ENCODE measurements around the gene RNF207. TPM values are rescaled to one million over a fixed set of nuclear protein-coding genes. Genes with fewer than 3 reads are reported as not detected.
"Not testable (repeated sequence)": the region's sequence is repeated elsewhere in the genome, so short reads cannot be mapped to it uniquely, and the experiment has no call there.

RNF207 gene
- total RNA-seq, 3 donors from 2014 or later = 35.4 to 63.9 (median 35.9) TPM

DNA sequence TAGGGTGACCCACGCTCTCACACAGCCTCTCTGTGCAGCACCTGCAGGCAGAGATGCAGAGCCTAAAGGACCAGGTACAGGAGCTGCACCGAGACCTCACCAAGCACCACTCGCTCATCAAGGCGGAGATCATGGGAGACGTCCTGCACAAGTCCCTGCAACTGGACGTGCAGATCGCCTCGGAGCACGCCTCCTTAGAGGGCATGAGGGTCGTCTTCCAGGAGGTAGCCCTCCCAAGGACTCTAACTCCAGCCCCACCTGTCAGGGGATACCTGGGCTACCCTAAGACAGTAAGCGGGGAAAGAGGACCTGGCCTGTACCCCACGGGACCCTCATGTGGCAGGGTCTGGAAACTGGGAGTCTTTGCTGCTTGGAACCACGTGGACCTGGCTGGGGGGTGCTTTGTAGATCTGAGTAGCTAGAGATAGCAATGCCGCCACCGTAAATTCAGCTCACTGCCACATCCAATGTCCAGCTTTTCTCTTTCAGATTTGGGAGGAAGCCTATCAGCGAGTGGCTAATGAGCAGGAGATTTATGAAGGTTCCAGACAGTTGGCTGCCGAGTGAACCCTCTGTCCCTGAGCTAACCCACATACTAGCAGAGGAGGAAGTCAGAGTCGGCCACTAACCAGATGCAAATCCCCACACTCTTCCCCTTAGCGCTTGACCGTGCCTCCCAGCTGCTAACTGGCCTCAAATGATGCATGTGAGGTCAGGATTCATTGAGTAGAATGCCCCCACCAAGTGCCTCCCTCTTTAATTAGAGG lies 6.5 kb downstream of the RNF207 start:
- TF ChIP-seq, protein P1, sequence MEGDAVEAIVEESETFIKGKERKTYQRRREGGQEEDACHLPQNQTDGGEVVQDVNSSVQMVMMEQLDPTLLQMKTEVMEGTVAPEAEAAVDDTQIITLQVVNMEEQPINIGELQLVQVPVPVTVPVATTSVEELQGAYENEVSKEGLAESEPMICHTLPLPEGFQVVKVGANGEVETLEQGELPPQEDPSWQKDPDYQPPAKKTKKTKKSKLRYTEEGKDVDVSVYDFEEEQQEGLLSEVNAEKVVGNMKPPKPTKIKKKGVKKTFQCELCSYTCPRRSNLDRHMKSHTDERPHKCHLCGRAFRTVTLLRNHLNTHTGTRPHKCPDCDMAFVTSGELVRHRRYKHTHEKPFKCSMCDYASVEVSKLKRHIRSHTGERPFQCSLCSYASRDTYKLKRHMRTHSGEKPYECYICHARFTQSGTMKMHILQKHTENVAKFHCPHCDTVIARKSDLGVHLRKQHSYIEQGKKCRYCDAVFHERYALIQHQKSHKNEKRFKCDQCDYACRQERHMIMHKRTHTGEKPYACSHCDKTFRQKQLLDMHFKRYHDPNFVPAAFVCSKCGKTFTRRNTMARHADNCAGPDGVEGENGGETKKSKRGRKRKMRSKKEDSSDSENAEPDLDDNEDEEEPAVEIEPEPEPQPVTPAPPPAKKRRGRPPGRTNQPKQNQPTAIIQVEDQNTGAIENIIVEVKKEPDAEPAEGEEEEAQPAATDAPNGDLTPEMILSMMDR (IDR thresholded peaks at IDR 0.05) = no peak
- ATAC-seq (no peak), DNase-seq (no peak)
- Histone ChIP-seq H3K4me3 (no peak overlapping the region), H3K4me1 (ENCODE audit: low read depth) (peaks cover 14% of the 10 kb centered on the region), H3K36me3 (ENCODE audit: low read depth) (no peaks in the 10 kb centered on the region), H3K9me3 (no peaks in the 10 kb centered on the region)
- intact Hi-C loops (cut with DNase I, micrococcal nuclease) = no loop called here

DNA sequence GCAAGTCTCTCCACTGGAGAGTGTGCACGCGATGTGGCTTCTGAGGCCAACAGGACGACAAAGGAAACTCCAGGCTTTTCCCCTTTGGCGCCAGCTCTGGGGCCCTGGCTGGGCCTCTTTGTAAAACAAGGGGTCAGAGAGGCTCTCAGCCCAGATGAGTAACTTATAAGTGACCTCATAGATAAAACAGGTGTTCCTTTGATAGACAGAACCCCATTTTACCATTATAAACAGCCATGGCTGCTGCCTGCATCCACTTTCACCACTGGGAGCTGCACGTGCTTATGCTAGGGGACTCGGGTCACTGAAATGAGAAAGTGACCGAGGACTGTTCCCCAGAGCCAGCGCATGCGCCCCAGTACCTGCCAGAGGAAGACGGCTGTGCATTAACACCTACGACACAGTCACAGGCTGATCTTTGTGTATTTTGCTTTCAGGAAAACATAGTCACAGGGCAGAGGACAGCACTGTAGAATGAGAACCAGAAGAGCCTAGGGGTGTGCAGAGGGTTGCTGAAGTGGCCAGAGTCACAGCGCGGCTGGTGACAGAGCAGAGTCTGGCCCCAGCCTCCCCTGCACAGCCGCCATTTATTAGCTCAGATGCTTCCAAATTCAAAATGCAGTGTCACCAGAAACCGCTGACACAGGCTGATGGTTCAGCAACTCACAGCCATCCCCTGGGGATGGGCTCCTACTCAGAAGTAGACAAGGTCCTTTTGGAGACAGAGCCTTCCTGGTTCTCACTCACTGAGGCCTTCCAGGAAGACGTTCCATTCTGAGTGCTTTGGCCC lies 12.7 kb downstream of the RNF207 start:
- TF ChIP-seq, protein P1 (IDR thresholded peaks at IDR 0.05) = no peak
- ATAC-seq (no peak), DNase-seq (no peak)
- no peaks in the 10 kb centered on the region for H3K36me3 ChIP-seq (ENCODE audit: low read depth)
- no peaks in the 10 kb centered on the region for H3K4me1 ChIP-seq (ENCODE audit: low read depth)
- no peaks in the 10 kb centered on the region for H3K9me3 ChIP-seq
- intact Hi-C loops (cut with DNase I, micrococcal nuclease) = no loop called here
- H3K4me3 ChIP-seq = no peak overlapping the region

DNA sequence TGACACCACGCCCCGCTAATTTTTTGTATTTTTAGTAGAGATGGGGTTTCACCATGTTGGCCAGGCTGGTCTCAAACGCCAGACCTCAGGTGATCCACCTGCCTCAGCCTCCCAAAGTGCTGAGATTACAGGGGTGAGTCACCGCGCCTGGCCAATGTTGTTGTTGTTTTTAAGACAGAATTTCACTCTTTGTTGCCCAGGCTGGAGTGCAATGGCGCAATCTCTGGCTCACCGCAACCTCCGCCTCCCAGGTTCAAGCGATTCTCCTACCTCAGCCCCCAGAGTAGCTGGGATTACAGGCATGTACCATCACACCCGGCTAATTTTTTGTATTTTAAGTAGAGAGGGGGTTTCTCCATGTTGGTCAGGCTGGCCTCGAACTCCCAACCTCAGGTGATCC lies 13.7 kb downstream of the RNF207 start:
- H3K4me3 ChIP-seq; intact Hi-C loops (cut with DNase I, micrococcal nuclease); ATAC-seq; H3K9me3 ChIP-seq; H3K36me3 ChIP-seq (ENCODE audit: low read depth); H3K4me1 ChIP-seq (ENCODE audit: low read depth); DNase-seq: not testable (repeated sequence)

DNA sequence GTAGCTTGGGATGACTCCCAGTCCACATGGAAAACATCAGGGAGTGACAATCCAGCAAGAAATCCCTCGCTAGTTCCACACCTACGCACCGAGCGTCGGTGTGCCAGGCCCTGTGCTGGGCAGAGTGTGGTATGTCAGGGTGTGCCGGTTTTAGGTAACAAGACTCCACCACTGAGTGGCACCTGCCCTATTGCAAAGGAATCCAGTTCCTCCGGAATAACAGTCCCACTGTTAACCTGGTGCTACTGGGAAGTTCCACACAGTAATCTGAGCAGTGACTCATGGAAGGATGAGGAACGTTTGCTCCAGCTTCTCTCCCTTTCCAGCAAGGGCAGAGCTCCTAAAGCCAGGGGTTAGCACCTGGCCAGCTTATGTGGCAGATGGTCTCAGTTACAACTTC lies 14.3 kb downstream of the RNF207 start:
- intact Hi-C loops (cut with DNase I, micrococcal nuclease) = no loop called here
- peak; percentile 14 for ATAC-seq
- no peak for DNase-seq
- Histone ChIP-seq H3K4me1 (ENCODE audit: low read depth) (no peaks in the 10 kb centered on the region), H3K36me3 (ENCODE audit: low read depth) (no peaks in the 10 kb centered on the region), H3K4me3 (no peak overlapping the region), H3K9me3 (no peaks in the 10 kb centered on the region)
- TF ChIP-seq, protein P1 (IDR thresholded peaks at IDR 0.05) = no peak

DNA sequence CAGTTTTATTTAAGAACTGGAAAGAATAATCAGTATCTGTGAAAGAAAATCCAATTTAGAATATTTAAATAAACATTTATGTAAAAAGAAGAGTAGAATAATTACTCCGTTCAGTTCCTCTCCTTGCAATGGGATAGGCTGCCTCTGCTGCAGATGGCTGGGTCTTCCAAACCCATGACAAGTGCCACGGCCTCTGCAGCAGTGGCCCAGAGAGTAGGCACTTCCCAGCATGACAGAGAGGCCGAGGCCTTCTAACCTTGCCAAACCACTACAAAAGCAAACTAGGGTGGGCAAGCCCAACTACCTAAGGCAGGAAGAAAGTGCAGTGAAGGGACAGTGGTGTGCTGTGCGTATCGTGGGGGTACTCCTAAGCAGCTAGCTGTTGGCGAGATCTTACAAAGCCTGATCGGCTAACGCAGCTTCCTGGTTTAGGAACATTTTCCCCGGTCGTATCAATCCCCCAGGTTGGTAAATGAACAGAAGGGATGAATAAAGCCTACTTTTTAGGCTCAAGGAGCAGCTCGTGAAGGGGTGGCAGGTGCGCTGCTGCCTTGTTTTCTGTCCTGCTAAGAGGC lies 15.4 kb downstream of the RNF207 start:
- DNase-seq (no peak), ATAC-seq (no peak)
- Histone ChIP-seq H3K4me3 (no peak overlapping the region), H3K36me3 (ENCODE audit: low read depth) (no peaks in the 10 kb centered on the region), H3K4me1 (ENCODE audit: low read depth) (no peaks in the 10 kb centered on the region), H3K9me3 (no peaks in the 10 kb centered on the region)
- TF ChIP-seq, protein P1 (IDR thresholded peaks at IDR 0.05) = no peak
- intact Hi-C loops (cut with DNase I, micrococcal nuclease) = no loop called here

DNA sequence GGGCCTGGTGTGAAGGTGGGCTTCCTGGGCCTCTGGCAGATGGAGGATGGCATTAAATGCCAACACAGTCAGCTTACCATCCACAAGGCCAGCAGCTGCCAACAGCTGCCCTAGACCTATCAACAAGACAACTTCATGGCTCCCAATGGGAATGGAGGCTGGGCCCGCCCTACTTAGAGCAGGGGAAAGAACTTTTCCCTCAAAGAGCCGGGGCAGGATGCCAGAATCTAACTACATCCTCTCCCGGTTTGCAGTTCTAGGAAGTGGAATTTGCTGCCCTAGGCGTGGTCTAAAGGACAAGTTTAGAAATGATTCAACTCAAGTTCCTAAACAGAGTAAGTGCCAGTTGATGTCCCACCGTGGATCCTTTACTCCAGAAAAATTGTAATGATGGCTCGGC lies 16.7 kb downstream of the RNF207 start:
- Histone ChIP-seq H3K4me1 (ENCODE audit: low read depth) (no peaks in the 10 kb centered on the region), H3K9me3 (no peaks in the 10 kb centered on the region), H3K36me3 (ENCODE audit: low read depth) (no peaks in the 10 kb centered on the region), H3K4me3 (no peak overlapping the region)
- intact Hi-C loops (cut with DNase I, micrococcal nuclease) = no loop called here
- TF ChIP-seq, protein P1 (IDR thresholded peaks at IDR 0.05) = no peak
- peak in 1 of 3 donors; percentile 69 for DNase-seq
- peak; percentile 68 for ATAC-seq

Measured in mucosa of descending colon (tissue), 3 donors.